ENCODE data around the gene ALG3.

ALG3 gene

DNA sequence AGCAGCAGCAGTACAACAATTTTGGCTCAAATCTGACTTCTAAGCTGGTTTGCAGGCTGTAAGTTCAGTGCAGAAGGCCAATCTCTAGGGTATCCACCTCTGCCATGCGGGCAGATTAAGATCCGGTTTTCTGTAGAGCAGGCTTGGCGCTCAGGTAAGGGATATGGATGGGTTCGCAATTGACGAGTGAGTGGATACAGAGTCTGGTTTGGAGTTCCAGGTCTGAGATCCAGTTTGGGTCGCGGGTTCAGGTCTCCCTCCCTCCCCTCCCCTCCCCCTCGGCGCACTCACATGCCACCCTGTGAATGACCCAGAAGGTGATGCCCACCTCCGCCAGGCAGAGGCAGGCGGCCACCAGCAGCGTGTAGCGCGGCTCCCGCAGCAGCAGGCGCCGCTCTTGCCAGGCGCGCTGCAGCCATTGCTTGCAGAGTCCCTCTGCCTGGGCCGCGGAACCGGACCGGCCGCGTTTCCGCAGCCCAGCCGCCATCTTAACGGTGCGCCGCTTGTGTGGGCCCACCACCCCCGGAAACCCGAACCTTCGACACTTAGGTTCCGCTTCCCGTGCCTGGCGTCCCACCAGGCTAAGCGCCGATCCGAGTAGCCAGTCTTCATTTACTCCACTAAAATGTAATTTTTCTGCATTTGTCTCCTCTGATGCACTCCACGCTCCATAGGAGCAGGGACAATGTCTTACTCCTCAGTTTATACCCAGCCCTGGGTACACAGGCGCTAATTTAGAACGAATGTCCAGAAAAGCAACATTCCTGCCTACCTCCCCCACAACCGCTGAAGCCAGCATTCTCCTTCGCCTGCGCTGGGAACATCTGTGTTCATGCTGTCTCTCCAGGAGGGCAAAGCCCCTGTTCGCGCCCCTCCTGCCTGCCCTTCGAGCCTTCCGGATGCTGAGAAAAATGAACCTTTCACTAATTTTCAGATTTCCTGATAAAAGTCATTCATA, at the start of gene ALG3:
ALG3 (minus strand) TSS at position 509 of the 958 bp plus-strand sequence; CDS start at position 487, 22 bp downstream.
- H3K9ac ChIP-seq: peak within 1 kb of the TSS; percentile 92
- H3K27me3 ChIP-seq: no peaks in the 10 kb centered on the region
- no peaks in the 10 kb centered on the region for H3K9me3 ChIP-seq
- H3K4me1 ChIP-seq: peaks cover 23% of the 10 kb centered on the region
- H3K27ac ChIP-seq: peak within 1 kb of the TSS; percentile 95
- TF ChIP-seq Cebpa-rat (IDR thresholded peaks at IDR 0.05): no peak
- peak within 1 kb of the TSS; percentile 88 for H3K4me2 ChIP-seq
- H3K36me3 ChIP-seq: peaks cover 28% of the 10 kb centered on the region
- H3K4me3 ChIP-seq: peak within 1 kb of the TSS; percentile 85
- H4K20me1 ChIP-seq: peaks cover 67% of the 10 kb centered on the region

DNA sequence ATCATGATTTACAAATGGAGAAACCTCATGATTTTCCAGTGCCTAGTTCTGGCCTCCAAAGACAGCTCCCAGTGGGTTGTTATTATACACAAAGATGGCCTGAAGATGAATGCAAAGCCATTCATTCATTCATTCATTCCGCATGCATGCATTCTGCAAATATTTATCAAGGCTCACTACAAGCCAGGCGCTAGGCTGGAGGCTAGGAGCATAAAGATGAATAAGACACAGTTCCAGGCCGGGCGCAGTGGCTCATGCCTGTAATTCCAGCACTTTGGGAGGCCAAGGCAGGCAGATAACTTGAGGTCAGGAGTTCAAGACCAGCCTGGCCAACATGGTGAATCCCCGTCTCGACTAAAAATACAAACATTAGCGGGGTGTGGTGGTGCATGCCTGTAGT, 47.9 kb upstream of the ALG3 start:
- Histone ChIP-seq H4K20me1 (peaks cover 25% of the 10 kb centered on the region), H3K9me3 (no peaks in the 10 kb centered on the region), H3K27ac (no peak overlapping the region), H3K4me2 (no peak overlapping the region), H3K36me3 (peaks cover 17% of the 10 kb centered on the region), H3K4me1 (peaks cover 21% of the 10 kb centered on the region), H3K4me3 (no peak overlapping the region), H3K27me3 (no peaks in the 10 kb centered on the region), H3K9ac (no peak overlapping the region)
- no peak for TF ChIP-seq Cebpa-rat (IDR thresholded peaks at IDR 0.05)

DNA sequence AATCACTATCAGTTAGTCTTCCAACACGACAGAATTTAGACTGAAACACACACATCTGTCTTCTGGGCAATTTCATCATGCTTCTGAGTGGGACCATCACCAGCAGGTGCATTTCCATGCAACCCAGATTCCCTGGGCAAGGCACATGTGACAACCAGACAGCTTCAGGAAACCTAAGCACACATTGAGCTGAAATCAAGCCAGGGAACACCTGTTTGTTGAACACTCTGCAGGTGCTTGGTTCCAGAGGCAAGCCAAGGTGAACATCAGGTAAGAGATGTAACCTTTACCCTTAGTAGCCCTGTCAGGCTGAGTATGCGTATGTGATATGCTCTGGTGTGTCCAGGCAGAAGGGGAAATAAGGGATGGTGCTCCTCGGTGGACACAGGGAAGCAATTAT, 47.0 kb upstream of the ALG3 start:
- Histone ChIP-seq H3K9me3 (no peaks in the 10 kb centered on the region), H3K4me2 (no peak overlapping the region), H3K4me1 (peaks cover 16% of the 10 kb centered on the region), H3K4me3 (no peak overlapping the region), H4K20me1 (peaks cover 17% of the 10 kb centered on the region), H3K27me3 (no peaks in the 10 kb centered on the region), H3K27ac (no peak overlapping the region), H3K9ac (no peak overlapping the region), H3K36me3 (peaks cover 9% of the 10 kb centered on the region)
- TF ChIP-seq Cebpa-rat (IDR thresholded peaks at IDR 0.05): no peak

DNA sequence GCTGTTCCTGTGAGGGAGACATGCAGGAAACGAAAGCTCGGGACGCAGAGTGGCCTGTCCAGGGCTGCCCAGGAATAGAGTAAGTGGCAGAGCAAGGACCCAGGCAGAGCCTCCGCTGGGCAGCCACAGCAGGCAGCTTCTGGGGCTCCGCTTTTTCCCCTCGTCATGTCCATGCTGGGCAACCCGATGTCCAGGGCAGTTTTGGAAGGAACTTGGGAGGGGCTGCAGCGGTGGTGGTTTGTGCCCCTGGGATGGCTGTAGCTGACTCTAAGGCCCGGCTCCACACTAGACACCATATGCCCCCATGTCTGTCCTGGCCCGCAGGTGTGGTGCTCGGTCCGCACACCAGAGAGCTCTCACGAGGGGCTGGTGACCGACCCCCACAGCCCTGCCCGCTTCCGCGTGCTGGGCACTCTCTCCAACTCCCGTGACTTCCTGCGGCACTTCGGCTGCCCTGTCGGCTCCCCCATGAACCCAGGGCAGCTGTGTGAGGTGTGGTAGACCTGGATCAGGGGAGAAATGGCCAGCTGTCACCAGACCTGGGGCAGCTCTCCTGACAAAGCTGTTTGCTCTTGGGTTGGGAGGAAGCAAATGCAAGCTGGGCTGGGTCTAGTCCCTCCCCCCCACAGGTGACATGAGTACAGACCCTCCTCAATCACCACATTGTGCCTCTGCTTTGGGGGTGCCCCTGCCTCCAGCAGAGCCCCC, 43.1 kb upstream of the ALG3 start:
- H3K9me3 ChIP-seq: no peaks in the 10 kb centered on the region
- H3K27ac ChIP-seq: no peak overlapping the region
- H3K4me2 ChIP-seq: no peak overlapping the region
- no peaks in the 10 kb centered on the region for H4K20me1 ChIP-seq
- TF ChIP-seq Cebpa-rat (IDR thresholded peaks at IDR 0.05): no peak
- no peak overlapping the region for H3K9ac ChIP-seq
- H3K36me3 ChIP-seq: no peaks in the 10 kb centered on the region
- H3K27me3 ChIP-seq: no peaks in the 10 kb centered on the region
- no peaks in the 10 kb centered on the region for H3K4me1 ChIP-seq
- H3K4me3 ChIP-seq: no peak overlapping the region

DNA sequence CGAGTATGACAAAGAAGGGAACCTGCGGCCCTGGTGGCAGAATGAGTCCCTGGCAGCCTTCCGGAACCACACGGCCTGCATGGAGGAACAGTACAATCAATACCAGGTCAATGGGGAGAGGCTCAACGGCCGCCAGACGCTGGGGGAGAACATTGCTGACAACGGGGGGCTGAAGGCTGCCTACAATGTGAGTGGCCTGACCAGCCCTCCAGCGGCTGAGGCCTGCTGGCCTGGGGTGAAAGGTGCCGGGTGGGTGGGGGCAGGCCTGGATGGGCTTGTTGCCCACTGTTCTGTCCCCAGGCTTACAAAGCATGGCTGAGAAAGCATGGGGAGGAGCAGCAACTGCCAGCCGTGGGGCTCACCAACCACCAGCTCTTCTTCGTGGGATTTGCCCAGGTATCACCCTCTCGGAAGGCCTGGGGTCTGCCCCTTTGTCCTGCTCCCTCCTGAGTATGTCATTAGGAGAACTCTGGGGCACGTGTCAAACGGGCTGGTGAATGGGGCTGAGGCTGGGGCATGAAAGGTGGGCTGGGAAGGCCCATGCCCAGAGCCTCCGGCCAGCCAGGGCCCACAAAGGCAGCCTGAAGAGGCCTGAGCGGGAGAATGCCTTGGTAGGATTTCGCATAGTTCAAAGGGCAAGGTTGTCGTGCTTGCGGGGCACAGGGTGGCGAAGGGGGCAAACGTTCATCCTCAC, 42.4 kb upstream of the ALG3 start:
- Histone ChIP-seq H3K4me1 (no peaks in the 10 kb centered on the region), H3K36me3 (no peaks in the 10 kb centered on the region), H3K9me3 (no peaks in the 10 kb centered on the region), H3K27ac (no peak overlapping the region), H3K4me3 (no peak overlapping the region), H4K20me1 (no peaks in the 10 kb centered on the region), H3K27me3 (no peaks in the 10 kb centered on the region), H3K9ac (no peak overlapping the region), H3K4me2 (no peak overlapping the region)
- TF ChIP-seq Cebpa-rat (IDR thresholded peaks at IDR 0.05): no peak

DNA sequence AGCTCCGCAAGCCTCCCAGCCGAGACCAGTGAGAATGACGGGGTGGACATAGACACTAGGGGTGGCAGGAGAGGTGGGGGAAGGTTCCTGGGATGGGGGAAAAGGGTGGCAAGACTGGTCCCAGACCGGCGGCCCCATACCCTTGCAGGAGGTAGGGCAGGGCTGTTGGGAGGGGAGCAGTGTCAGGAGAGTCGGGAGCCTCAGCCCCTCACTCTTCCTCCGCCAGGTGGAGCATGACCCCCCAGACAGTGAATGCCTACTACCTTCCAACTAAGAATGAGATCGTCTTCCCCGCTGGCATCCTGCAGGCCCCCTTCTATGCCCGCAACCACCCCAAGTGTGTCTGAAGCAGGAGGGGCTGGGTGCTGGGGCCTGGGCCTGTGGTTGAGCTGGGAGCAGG, 41.6 kb upstream of the ALG3 start:
- Histone ChIP-seq H4K20me1 (no peaks in the 10 kb centered on the region), H3K4me2 (no peak overlapping the region), H3K27me3 (no peaks in the 10 kb centered on the region), H3K9ac (no peak overlapping the region), H3K9me3 (no peaks in the 10 kb centered on the region), H3K36me3 (no peaks in the 10 kb centered on the region), H3K4me1 (no peaks in the 10 kb centered on the region), H3K27ac (no peak overlapping the region), H3K4me3 (no peak overlapping the region)
- no peak for TF ChIP-seq Cebpa-rat (IDR thresholded peaks at IDR 0.05)

DNA sequence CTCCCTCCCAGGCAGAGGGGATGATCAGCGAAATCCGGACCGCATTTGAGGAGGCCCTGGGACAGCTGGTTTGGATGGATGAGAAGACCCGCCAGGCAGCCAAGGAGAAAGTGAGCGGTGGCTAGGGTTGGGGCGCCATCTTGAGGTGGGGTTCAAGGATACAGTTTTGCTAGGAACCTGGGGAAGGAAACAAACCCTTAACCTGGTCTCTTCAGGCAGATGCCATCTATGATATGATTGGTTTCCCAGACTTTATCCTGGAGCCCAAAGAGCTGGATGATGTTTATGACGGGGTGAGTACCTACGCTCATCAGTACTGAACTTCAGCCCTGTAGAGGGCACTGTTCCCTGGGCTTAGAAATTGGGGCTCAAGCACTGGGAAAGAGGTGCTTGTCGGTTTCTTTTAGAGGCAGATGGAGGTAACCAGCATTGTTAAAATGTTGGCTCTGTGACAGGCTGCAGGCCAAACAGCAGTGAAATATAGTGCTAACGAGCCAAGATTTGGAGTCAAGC, 40.7 kb upstream of the ALG3 start:
- Histone ChIP-seq H3K4me3 (no peak overlapping the region), H3K4me1 (no peaks in the 10 kb centered on the region), H3K27me3 (no peaks in the 10 kb centered on the region), H3K27ac (no peak overlapping the region), H3K9ac (no peak overlapping the region), H3K36me3 (no peaks in the 10 kb centered on the region), H4K20me1 (no peaks in the 10 kb centered on the region), H3K9me3 (no peaks in the 10 kb centered on the region), H3K4me2 (no peak overlapping the region)
- TF ChIP-seq Cebpa-rat (IDR thresholded peaks at IDR 0.05): no peak

DNA sequence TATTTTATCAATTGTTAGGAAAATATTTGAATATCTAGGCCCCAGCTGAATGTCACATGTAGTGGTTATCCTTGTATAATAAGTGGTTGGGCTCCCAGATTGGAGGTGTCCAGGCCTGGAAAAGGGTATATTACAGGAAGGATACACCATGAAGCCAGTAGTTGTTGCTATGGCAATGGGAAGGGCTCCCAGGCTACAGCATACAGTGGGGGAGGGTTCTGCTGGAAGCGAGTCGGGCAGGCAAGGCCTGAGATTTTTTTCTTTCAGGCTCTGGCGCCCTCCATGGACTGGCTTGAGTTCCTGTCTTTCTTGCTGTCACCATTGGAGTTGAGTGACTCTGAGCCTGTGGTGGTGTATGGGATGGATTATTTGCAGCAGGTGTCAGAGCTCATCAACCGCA, 35.9 kb upstream of the ALG3 start:
- no peak for TF ChIP-seq Cebpa-rat (IDR thresholded peaks at IDR 0.05)
- no peak overlapping the region for H3K4me3 ChIP-seq
- no peaks in the 10 kb centered on the region for H3K27me3 ChIP-seq
- no peaks in the 10 kb centered on the region for H3K4me1 ChIP-seq
- H3K4me2 ChIP-seq: no peak overlapping the region
- H3K27ac ChIP-seq: no peak overlapping the region
- no peaks in the 10 kb centered on the region for H4K20me1 ChIP-seq
- no peak overlapping the region for H3K9ac ChIP-seq
- H3K9me3 ChIP-seq: no peaks in the 10 kb centered on the region
- H3K36me3 ChIP-seq: no peaks in the 10 kb centered on the region

DNA sequence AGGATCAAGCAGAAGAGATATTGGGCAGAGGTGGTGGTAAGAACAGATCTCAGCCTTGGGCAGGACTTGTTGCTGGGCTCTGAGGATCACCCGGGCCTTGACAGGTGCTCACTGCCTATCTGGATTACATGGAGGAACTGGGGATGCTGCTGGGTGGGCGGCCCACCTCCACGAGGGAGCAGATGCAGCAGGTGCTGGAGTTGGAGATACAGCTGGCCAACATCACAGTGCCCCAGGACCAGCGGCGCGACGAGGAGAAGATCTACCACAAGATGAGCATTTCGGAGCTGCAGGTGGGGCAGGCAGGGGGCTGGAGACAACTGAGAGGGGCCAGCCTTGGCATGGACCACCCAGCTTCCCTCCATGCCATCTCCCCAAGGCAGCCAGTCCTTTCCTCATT, 34.9 kb upstream of the ALG3 start:
- Histone ChIP-seq H3K4me3 (no peak overlapping the region), H3K4me2 (no peak overlapping the region), H4K20me1 (no peaks in the 10 kb centered on the region), H3K9me3 (no peaks in the 10 kb centered on the region), H3K36me3 (no peaks in the 10 kb centered on the region), H3K27me3 (no peaks in the 10 kb centered on the region), H3K9ac (no peak overlapping the region), H3K27ac (no peak overlapping the region), H3K4me1 (no peaks in the 10 kb centered on the region)
- no peak for TF ChIP-seq Cebpa-rat (IDR thresholded peaks at IDR 0.05)
